GM19023 (cell line): Measurements from ENCODE around the gene SALL3.

Experiments
- ATAC-seq: cut with Tn5 transposase; IDR thresholded peaks from one replicate; pipeline ENCODE4 v1.9.1; 2021; ENCODE audit warnings: mild to moderate bottlenecking, moderate library complexity; ENCODE audit not compliant: unreplicated experiment

The SALL3 gene

GRCh38 chr18:78999939-79000338 lies 20.3 kb downstream of the SALL3 start:
- no peak for ATAC-seq

GRCh38 chr18:79000997-79001396 lies 21.4 kb downstream of the SALL3 start:
- no peak for ATAC-seq

GRCh38 chr18:79005653-79006052 lies 26.0 kb downstream of the SALL3 start:
- ATAC-seq, result no peak

- ATAC-seq, result no peak
These were observed 26.6 kb downstream of the SALL3 start for GRCh38 chr18:79006106-79006795.

GRCh38 chr18:79007440-79007839 lies 27.8 kb downstream of the SALL3 start:
- no peak for ATAC-seq

GRCh38 chr18:79008356-79008940 lies 28.8 kb downstream of the SALL3 start:
- ATAC-seq, result no peak

- ATAC-seq, result no peak
These were observed 31.2 kb downstream of the SALL3 start for GRCh38 chr18:79010802-79011201.

GRCh38 chr18:79011300-79011870 lies 31.8 kb downstream of the SALL3 start:
- no peak for ATAC-seq

GRCh38 chr18:79013869-79014268 lies 34.3 kb downstream of the SALL3 start:
- ATAC-seq, result no peak

GRCh38 chr18:79018911-79019310 lies 39.3 kb downstream of the SALL3 start:
- ATAC-seq, result no peak

- ATAC-seq, result no peak
These were observed 40.3 kb downstream of the SALL3 start for GRCh38 chr18:79019881-79020280.

GRCh38 chr18:79022603-79023002 lies 43.0 kb downstream of the SALL3 start:
- no peak for ATAC-seq

- ATAC-seq, result no peak
These were observed 46.9 kb downstream of the SALL3 start for GRCh38 chr18:79026491-79026890.

GRCh38 chr18:79030680-79031079 lies 51.1 kb downstream of the SALL3 start:
- ATAC-seq, result no peak

GRCh38 chr18:79042276-79042675 lies 62.7 kb downstream of the SALL3 start:
- ATAC-seq, result no peak

GRCh38 chr18:79043288-79043687 lies 63.7 kb downstream of the SALL3 start:
- no peak for ATAC-seq

GRCh38 chr18:79046522-79046921 lies 66.9 kb downstream of the SALL3 start:
- ATAC-seq, result no peak

GRCh38 chr18:79047556-79048244 lies 68.1 kb downstream of the SALL3 start:
- no peak for ATAC-seq

GRCh38 chr18:79048245-79048632 lies 68.6 kb downstream of the SALL3 start:
- no peak for ATAC-seq

- ATAC-seq, result no peak
These were observed 69.9 kb downstream of the SALL3 start for GRCh38 chr18:79049506-79049905.
